BLaER1 (cell line): ENCODE results near the gene GUCA1A.
"Not testable (repeated sequence)": the region's sequence is repeated elsewhere in the genome, so short reads cannot be mapped to it uniquely, and the experiment has no call there.

Source experiments
- H3K27ac ChIP-seq: shearing (Covaris generic); formaldehyde crosslinking; 2 replicates; pipeline ENCODE4 v1.8.1; 2022
- H3K27me3 ChIP-seq: shearing (Covaris generic); formaldehyde crosslinking; 2 replicates; pipeline ENCODE4 v1.8.1; 2022
- H3K36me3 ChIP-seq: shearing (Covaris generic); formaldehyde crosslinking; 2 replicates; pipeline ENCODE4 v1.8.1; 2022
- H3K4me1 ChIP-seq: shearing (Covaris generic); formaldehyde crosslinking; 2 replicates; pipeline ENCODE4 v1.8.1; 2022
- H3K4me2 ChIP-seq: shearing (Covaris generic); formaldehyde crosslinking; 2 replicates; pipeline ENCODE4 v1.8.1; 2022
- H3K4me3 ChIP-seq: shearing (Covaris generic); formaldehyde crosslinking; 2 replicates; pipeline ENCODE4 v1.8.1; 2022
- H3K9ac ChIP-seq: shearing (Covaris generic); formaldehyde crosslinking; 2 replicates; pipeline ENCODE4 v1.8.1; 2022
- H3K9me3 ChIP-seq: shearing (Covaris generic); formaldehyde crosslinking; 2 replicates; pipeline ENCODE4 v1.8.1; 2022
- H4K20me1 ChIP-seq: shearing (Covaris generic); formaldehyde crosslinking; 2 replicates; pipeline ENCODE4 v1.8.1; 2022
- Cebpa-rat ChIP-seq: shearing (Covaris generic); IDR thresholded peaks from 2 replicates; pipeline ENCODE4 v1.8.1; 2022

Gene GUCA1A

DNA sequence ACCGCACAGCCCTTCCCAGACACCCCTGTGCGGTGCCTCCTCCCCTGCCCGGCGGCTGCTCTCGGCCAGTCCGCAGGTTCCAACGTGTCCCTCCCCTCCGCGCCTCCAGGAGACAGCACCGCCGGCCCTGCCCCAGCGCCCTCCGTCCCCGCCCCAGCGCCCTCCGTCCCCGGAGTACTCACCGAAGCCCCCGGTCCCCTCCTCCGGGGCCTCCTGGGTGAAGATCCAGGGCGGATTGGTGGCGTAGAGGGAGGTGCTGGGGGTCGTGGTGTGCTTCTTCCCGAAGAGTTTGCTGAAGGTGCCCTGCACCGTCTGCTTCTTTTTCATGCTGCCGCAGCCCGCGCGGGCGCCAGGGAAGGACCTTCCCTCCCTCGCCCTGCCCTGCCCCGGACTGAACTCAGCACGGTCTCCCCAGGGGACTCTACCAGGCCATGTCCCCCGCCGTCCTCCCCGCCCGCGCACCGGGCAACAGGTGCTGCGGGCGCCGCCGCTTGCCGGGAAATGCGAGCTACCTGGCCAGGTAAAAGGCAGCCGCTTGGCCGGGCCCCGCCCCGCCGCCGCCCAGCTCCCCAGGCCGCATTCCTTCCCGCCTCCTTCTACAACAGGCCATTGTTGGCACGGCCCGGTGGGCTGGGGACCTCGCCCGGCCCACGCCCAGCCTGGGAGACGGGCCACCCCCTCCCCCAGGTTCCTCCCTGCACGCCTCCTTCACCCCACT is 30.9 kb upstream of the GUCA1A start, which contains the start of gene C6orf132:
Gene C6orf132, minus strand, starts transcription at position 503 of the 718 bp plus-strand sequence. Its CDS starts 176 bp downstream, at position 327.
- Histone ChIP-seq H3K9me3 (no peaks in the 10 kb centered on the region), H3K36me3 (no peaks in the 10 kb centered on the region), H3K4me2 (peak within 1 kb of the TSS; percentile 61), H3K4me1 (peaks cover 20% of the 10 kb centered on the region), H3K27ac (no peak within 1 kb of the TSS), H3K9ac (no peak within 1 kb of the TSS), H3K4me3 (peak within 1 kb of the TSS; percentile 52), H3K27me3 (peaks cover 46% of the 10 kb centered on the region), H4K20me1 (peaks cover 13% of the 10 kb centered on the region; the same call in 1 of the 2 replicates)
- TF ChIP-seq Cebpa-rat = no peak

DNA sequence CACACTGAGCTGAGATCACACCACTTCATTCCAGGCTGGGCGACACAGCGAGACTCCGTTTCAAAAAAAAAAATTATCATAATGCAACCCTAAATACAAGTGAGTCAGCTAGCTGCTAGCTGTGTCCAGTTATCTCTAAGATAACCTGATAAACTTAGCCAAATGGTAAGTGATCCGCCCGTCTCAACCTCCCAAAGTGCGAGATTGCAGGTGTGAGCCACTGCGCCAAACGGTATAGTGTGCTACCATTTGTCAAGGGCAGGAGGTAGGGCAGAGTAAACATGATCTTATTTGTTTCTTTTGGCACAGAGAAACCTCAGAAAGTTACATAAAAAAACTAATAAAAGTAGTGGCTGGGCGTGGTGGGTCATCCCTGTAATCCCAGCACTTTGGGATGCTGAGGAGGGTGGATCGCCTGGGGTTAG is 26.0 kb upstream of the GUCA1A start:
- no peak overlapping the region for H3K27ac ChIP-seq
- H3K4me1 ChIP-seq = peaks cover 5% of the 10 kb centered on the region; the same call in 1 of the 2 replicates
- no peak for TF ChIP-seq Cebpa-rat
- no peaks in the 10 kb centered on the region for H3K9me3 ChIP-seq
- H3K4me3 ChIP-seq = no peak overlapping the region
- H3K36me3 ChIP-seq = no peaks in the 10 kb centered on the region
- no peaks in the 10 kb centered on the region for H4K20me1 ChIP-seq
- H3K9ac ChIP-seq = no peak overlapping the region
- H3K27me3 ChIP-seq = peaks cover 20% of the 10 kb centered on the region
- no peak overlapping the region for H3K4me2 ChIP-seq

DNA sequence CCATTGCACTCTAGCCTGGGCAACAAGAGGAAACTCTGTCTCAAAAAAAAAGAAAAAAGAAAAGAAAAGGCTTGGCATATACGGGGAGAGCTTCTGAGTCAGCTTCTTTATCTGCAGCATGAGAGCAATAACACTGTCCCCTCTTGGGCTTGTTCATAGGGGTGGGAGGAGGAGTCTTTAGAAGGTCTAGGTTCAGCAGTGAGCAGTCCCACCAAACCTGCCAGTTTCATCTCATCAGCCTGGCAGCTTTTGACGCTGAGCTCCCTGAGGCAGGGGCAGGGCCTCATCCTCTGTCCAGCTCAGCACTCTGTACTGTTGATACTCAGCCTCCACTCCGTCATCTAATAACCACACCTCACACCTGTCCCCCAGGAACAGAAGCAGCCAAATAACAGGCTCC is 25.1 kb upstream of the GUCA1A start:
- Histone ChIP-seq H3K27ac (no peak overlapping the region), H3K4me2 (no peak overlapping the region), H3K9me3 (no peaks in the 10 kb centered on the region), H3K36me3 (no peaks in the 10 kb centered on the region), H3K9ac (no peak overlapping the region), H4K20me1 (no peaks in the 10 kb centered on the region), H3K27me3 (peaks cover 11% of the 10 kb centered on the region), H3K4me1 (no peaks in the 10 kb centered on the region), H3K4me3 (no peak overlapping the region)
- TF ChIP-seq Cebpa-rat = no peak

DNA sequence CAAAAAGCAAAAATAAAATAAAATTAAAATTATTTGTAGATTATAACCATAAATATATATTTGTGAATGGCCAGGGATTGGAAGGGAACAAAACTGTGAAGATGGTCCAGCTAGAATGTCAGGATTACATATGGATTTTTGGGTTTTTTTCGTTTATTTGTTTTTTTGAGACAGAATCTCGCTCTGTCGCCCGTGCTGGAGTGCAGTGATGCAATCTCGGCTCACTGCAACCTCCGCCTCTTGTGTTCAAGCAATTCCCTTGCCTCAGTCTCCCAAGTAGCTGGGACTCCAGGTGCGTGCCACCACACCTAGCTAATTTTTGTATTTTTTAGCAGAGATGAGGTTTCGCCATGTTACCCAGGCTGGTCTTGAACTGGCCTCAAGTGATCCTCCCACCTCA is 22.9 kb upstream of the GUCA1A start:
- no peak for TF ChIP-seq Cebpa-rat
- H3K4me3 ChIP-seq = no peak overlapping the region

DNA sequence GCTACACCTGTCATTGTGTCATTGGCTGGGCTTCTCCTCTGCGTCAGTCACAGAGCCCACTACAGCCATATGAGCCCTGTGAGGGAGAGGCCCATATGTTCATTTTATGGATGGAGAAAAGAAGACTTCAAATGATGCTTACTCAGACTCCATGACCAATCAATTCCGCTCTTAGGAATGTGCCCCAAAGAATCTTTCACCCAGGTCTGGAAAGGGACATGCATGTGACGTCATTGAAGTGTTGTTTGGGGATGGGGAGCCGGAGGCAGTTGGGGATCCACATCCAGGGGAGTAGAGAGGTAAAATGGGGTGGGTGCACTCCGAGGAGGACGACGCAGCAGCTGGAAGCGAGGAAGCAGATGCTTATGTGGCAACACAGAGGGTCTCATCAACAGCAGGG is 21.1 kb upstream of the GUCA1A start:
- Histone ChIP-seq H3K27ac (no peak overlapping the region), H3K4me3 (no peak overlapping the region), H3K9me3 (no peaks in the 10 kb centered on the region), H3K4me1 (no peaks in the 10 kb centered on the region), H3K36me3 (no peaks in the 10 kb centered on the region), H3K4me2 (no peak overlapping the region), H3K27me3 (no peaks in the 10 kb centered on the region), H4K20me1 (no peaks in the 10 kb centered on the region), H3K9ac (no peak overlapping the region)
- TF ChIP-seq Cebpa-rat = no peak

More for the DNA sequence above, 22.9 kb upstream of the GUCA1A start:
- Histone ChIP-seq H3K4me1 (no peaks in the 10 kb centered on the region), H3K9ac (no peak overlapping the region), H3K36me3 (no peaks in the 10 kb centered on the region), H4K20me1 (no peaks in the 10 kb centered on the region), H3K9me3 (no peaks in the 10 kb centered on the region), H3K27me3 (no peaks in the 10 kb centered on the region), H3K4me2 (no peak overlapping the region), H3K27ac (no peak overlapping the region)

DNA sequence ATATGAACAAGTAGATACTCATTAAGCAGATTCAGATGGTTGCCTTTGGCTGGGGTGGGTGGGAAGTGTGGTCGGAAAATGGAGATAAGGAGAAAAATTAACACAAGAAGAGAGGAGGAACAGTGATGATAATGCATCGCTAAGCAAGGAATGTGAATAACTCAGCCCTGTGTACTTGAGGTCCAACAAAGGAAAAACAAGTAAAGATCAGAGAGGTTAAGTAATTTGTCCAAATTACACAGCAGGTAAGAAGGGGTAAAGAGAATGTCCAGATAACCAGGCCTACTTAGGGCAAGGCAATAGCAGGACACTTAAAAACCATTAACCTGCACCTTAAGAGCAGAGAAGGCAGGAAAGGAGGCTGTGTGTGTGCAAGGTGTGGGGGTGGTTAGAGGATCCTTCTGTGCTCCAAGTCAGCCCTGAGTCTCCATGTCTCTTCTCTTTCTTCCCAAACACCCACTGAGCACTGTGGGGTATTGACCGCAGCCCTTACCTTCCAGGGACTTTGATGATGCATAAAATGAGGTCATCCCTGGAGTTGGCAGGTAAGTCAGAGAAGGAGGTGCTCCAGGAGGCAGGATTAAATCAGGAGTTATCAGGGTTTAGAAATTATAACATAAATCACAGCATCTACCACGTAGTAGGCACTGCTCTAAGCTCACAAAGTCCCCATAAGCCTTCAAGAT is 20.5 kb upstream of the GUCA1A start:
- H3K4me2 ChIP-seq, H3K4me1 ChIP-seq, H3K9ac ChIP-seq, H3K4me3 ChIP-seq, H3K36me3 ChIP-seq, H3K27ac ChIP-seq, H4K20me1 ChIP-seq, H3K27me3 ChIP-seq, H3K9me3 ChIP-seq: not testable (repeated sequence)

DNA sequence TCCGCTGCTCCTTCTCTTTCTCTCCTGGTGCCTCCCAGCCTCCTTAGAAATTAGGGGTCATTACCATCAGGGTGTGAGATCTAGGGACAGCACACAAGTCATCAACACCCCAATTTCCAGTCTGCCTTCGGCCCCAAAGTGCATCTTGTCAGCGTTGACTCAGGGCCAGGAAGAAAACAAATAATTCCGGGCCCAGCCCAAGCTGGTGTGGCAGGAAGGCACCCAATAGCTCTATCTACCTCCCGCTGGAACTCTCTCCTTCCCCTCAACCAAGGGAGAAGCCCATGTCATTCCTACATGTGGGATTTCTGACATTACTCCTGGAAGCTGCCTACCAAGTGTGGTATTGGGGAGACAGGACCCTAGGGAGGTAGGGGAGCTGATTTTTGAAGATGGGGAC is 19.2 kb upstream of the GUCA1A start:
- no peaks in the 10 kb centered on the region for H3K27me3 ChIP-seq
- H4K20me1 ChIP-seq = no peaks in the 10 kb centered on the region
- no peak overlapping the region for H3K4me2 ChIP-seq
- H3K27ac ChIP-seq = no peak overlapping the region
- no peak for TF ChIP-seq Cebpa-rat
- no peak overlapping the region for H3K4me3 ChIP-seq
- no peaks in the 10 kb centered on the region for H3K9me3 ChIP-seq
- no peaks in the 10 kb centered on the region for H3K36me3 ChIP-seq
- H3K9ac ChIP-seq = no peak overlapping the region
- H3K4me1 ChIP-seq = no peaks in the 10 kb centered on the region

DNA sequence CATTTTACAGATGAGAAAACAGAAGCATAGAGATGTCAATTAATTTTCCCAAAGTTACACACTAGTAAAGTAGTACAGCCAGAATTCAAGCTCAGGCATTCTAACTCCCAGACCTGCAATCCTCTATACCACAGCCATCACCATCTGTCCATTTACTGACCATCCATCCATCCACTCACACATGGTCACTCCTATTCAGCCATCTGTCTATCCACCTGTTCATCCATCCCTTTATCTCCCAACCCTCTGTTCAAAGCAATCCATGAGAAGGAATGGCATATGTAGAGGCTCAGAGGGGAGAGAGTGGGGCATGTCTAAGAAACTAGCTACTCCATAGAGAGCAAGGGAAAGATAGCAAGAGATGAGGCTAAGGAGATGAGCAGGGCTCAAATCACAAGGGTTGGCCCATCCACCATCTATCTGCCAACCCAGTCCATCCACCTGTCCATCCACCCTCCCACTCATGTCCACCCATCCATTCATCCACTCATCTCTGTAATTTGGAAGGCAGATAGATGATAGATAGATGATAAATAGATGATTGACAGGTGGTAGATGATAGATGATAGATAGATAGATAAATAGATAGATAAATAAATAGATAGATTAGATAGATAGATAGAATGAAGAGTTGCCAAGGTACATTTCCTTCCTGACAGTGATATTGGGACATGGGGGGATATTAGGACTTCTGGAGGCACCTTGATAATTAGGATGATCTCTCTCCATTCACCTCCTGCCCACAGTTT is 18.5 kb upstream of the GUCA1A start:
- Histone ChIP-seq H3K4me1 (no peaks in the 10 kb centered on the region), H3K4me3 (no peak overlapping the region), H3K9ac (no peak overlapping the region), H3K9me3 (no peaks in the 10 kb centered on the region), H3K4me2 (no peak overlapping the region), H3K27ac (no peak overlapping the region), H3K36me3 (no peaks in the 10 kb centered on the region), H3K27me3 (no peaks in the 10 kb centered on the region), H4K20me1 (no peaks in the 10 kb centered on the region)
- TF ChIP-seq Cebpa-rat = no peak

DNA sequence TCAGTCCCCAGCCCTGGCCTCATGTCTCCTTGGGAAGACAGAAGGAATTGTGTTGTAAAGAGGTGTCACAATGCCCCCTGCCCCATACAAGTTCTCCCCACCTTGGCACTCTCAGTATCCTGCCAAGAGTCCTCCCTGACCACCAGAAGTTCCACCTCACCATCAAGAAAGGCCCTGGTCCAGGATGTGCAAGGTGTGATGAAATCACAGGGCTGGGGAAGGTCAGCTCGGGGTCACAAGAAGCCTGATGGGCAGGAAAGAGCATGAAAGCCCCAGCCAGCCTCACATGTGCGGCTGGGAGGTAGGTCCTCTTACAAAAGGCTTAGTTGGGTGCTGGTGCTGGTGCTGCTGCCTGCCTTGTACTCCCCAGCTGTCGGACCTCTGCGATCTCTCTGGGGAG is 17.9 kb upstream of the GUCA1A start:
- Histone ChIP-seq H3K4me2 (no peak overlapping the region), H3K9ac (no peak overlapping the region), H3K4me1 (no peaks in the 10 kb centered on the region), H3K4me3 (no peak overlapping the region), H4K20me1 (no peaks in the 10 kb centered on the region), H3K27ac (no peak overlapping the region), H3K36me3 (no peaks in the 10 kb centered on the region), H3K9me3 (no peaks in the 10 kb centered on the region), H3K27me3 (no peaks in the 10 kb centered on the region)
- TF ChIP-seq Cebpa-rat = no peak

DNA sequence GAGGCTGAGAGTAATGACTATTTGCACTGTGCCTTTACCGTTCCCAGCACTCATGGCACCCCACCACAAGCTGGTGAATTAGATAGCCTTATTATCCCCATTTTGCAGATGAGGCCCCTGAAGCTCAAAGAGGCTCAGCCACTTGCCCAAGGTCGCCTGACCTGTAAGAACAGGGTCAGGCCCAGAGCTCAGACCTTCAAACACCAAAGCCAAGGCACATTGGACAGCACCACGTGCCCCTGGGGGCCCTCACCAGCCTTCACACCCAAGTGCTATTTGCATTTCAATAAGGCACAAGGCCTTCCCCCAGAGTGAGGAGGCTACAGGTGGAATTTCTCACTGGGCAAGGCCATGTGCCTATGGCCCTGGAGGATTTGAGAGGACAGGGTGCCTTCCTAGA is 16.5 kb upstream of the GUCA1A start:
- no peak overlapping the region for H3K27ac ChIP-seq
- no peaks in the 10 kb centered on the region for H3K9me3 ChIP-seq
- H3K4me2 ChIP-seq = no peak overlapping the region

More for the DNA sequence above, 16.5 kb upstream of the GUCA1A start:
- H3K36me3 ChIP-seq = no peaks in the 10 kb centered on the region
- no peaks in the 10 kb centered on the region for H3K27me3 ChIP-seq
- H3K4me3 ChIP-seq = no peak overlapping the region
- TF ChIP-seq Cebpa-rat = no peak
- peaks cover 6% of the 10 kb centered on the region; the same call in 1 of the 2 replicates for H3K4me1 ChIP-seq
- no peak overlapping the region for H3K9ac ChIP-seq
- H4K20me1 ChIP-seq = no peaks in the 10 kb centered on the region
